Endodermal cell (in vitro differentiated cells): ENCODE measurements around the gene POMT1. TPM values are rescaled to one million over a fixed set of nuclear protein-coding genes. Genes with fewer than 3 reads are reported as not detected.
"Not testable (repeated sequence)": the region's sequence is repeated elsewhere in the genome, so short reads cannot be mapped to it uniquely, and the experiment has no call there.

Experiments used
- DNase-seq: peaks from one replicate; pipeline ENCODE4 v3.0.0-alpha.2; 2017
- H3K27ac ChIP-seq: 2 replicates; pipeline ENCODE4 v1.5.1; 2013; ENCODE audit warnings: mild to moderate bottlenecking, low read depth, low read length, moderate library complexity
- H3K27me3 ChIP-seq: 2 replicates; pipeline ENCODE4 v1.6.1; 2013; ENCODE audit warnings: mild to moderate bottlenecking, low read length, moderate library complexity; ENCODE audit not compliant: insufficient read depth, control insufficient read depth, poor library complexity, severe bottlenecking
- H3K36me3 ChIP-seq: 2 replicates; pipeline ENCODE4 v1.7.0; 2013; ENCODE audit warnings: mild to moderate bottlenecking, low read length, moderate library complexity; ENCODE audit not compliant: control insufficient read depth, insufficient read depth
- H3K4me1 ChIP-seq: one replicate; pipeline ENCODE4 v1.7.0; 2013; ENCODE audit warnings: low read length; ENCODE audit not compliant: control insufficient read depth, insufficient read depth
- H3K4me3 ChIP-seq: 2 replicates; pipeline ENCODE4 v1.5.1; 2013; ENCODE audit warnings: mild to moderate bottlenecking, low read length, moderate library complexity
- H3K9ac ChIP-seq: 2 replicates; pipeline ENCODE4 v1.6.1; 2013; ENCODE audit warnings: mild to moderate bottlenecking, low read length, moderate library complexity; ENCODE audit not compliant: poor library complexity, severe bottlenecking; ENCODE audit errors: extremely low read depth
- H3K9me3 ChIP-seq: 2 replicates; pipeline ENCODE4 v1.6.1; 2013; ENCODE audit warnings: mild to moderate bottlenecking, low read length, moderate library complexity; ENCODE audit not compliant: control insufficient read depth
- H3K27ac Mint-ChIP-seq: 2 replicates; pipeline ENCODE4 v1.8.0; 2020; ENCODE audit warnings: mixed read lengths
- H3K27me3 Mint-ChIP-seq: 2 replicates; pipeline ENCODE4 v1.8.0; 2021; ENCODE audit warnings: mild to moderate bottlenecking, mixed read lengths; ENCODE audit not compliant: insufficient read depth
- H3K36me3 Mint-ChIP-seq: 2 replicates; pipeline ENCODE4 v1.8.0; 2020; ENCODE audit warnings: low read depth, mixed read lengths
- H3K4me1 Mint-ChIP-seq: 2 replicates; pipeline ENCODE4 v1.8.0; 2020; ENCODE audit warnings: mixed read lengths
- H3K4me3 Mint-ChIP-seq: 2 replicates; pipeline ENCODE4 v1.8.0; 2020; ENCODE audit warnings: mild to moderate bottlenecking, moderate library complexity, mixed read lengths
- H3K9me3 Mint-ChIP-seq: 2 replicates; pipeline ENCODE4 v1.8.0; 2020; ENCODE audit warnings: mild to moderate bottlenecking, mixed read lengths
- CTCF ChIP-seq: fragments of 200-600 bp; sonication (generic); conservative IDR thresholded peaks from 2 replicates; pipeline ENCODE4 v1.5.0; 2021; ENCODE audit warnings: antibody characterized with exemption, mild to moderate bottlenecking
- WGBS, 2 experiments: methylation state at CpG; one replicate each; pipeline versions ENCODE4 v1.1.5 to v1.1.7; 2013; ENCODE audit warnings: missing lambda C conversion rate in 2 of 2, mixed read lengths in 1 of 2; ENCODE audit not compliant: insufficient coverage in 1 of 2, insufficient read length in 1 of 2; 5-methylcytosine and 5-hydroxymethylcytosine counted together
- long read RNA-seq, 4 experiments: library from polyadenylated mRNA in 2 of 4; library from RNA in 1 of 4; library from capped mRNA in 1 of 4; stranded (forward) in 3 of 4; unstranded in 1 of 4; transcript quantifications; one replicate each; pipeline ENCODE4 v2.0.0, GENCODE V29; 2020 to 2021; ENCODE audit warnings: inconsistent platforms in 1 of 4
- polyA plus RNA-seq, 2 experiments: library from polyadenylated mRNA; stranded (reverse); fragments of 50-300 nt; gene quantifications; one replicate each; pipeline ENCODE4 v1.2.3, GENCODE V29; 2013
- total RNA-seq, 2 donors: library from RNA; stranded (reverse); fragmentation: NEBNext Ultra II Directional in 1 of 2; extraction: Animal tissue kit (Norgen Biotek cat#: 25700) in 1 of 2; gene quantifications; 2 replicates in 1 of 2; 3 replicates in 1 of 2; pipeline ENCODE4 v1.2.1, GENCODE V29; 2021

The POMT1 gene
- total RNA-seq: 10 to 100 TPM; 42.3 to 53.8 TPM
- 42.0 TPM for polyA plus RNA-seq (2013, experiment 1 of 2)
- polyA plus RNA-seq (2013, experiment 2 of 2): 35.6 TPM
- long read RNA-seq, experiment 1, partial matches to known transcripts: 7 of 9 reads
- long read RNA-seq, experiment 1, other reads (novel, unspliced or antisense): 2 of 9 reads
- long read RNA-seq, experiment 2, transcript POMT1-201 (19 exons, 2,912 nt): minor isoform, 11 of 67 reads
- long read RNA-seq, experiment 2, transcript POMT1-204 (20 exons, 3,038 nt): major isoform, 19 of 67 reads
- long read RNA-seq, experiment 2, partial matches to known transcripts: 7 of 67 reads
- long read RNA-seq, experiment 2, other reads (novel, unspliced or antisense): 28 of 67 reads
- long read RNA-seq, experiment 3, transcript POMT1-205 (18 exons, 2,821 nt): minor isoform, 9 of 202 reads
- long read RNA-seq, experiment 3, transcript POMT1-201 (19 exons, 2,912 nt): major isoform, 59 of 202 reads
- long read RNA-seq, experiment 3, transcript POMT1-204 (20 exons, 3,038 nt): minor isoform, 52 of 202 reads
- long read RNA-seq, experiment 3, partial matches to known transcripts: 11 of 202 reads
- long read RNA-seq, experiment 3, other reads (novel, unspliced or antisense): 67 of 202 reads
- long read RNA-seq, experiment 4, partial matches to known transcripts: 3 of 13 reads
- long read RNA-seq, experiment 4, other reads (novel, unspliced or antisense): 4 of 13 reads

GRCh38 chr9:131502781-131503625 is at the start of gene POMT1:
TSS of gene POMT1 (plus strand) at chr9:131502918. CDS start at chr9:131504219, 1,301 bp downstream.
- Mint-ChIP-seq H3K4me1 (peaks cover 15% of the 10 kb centered on the region), H3K27me3 (no peaks in the 10 kb centered on the region), H3K9me3 (no peaks in the 10 kb centered on the region), H3K27ac (peak within 1 kb of the TSS; percentile 91), H3K36me3 (peaks cover 50% of the 10 kb centered on the region), H3K4me3 (peak within 1 kb of the TSS; percentile 87)
- Histone ChIP-seq H3K4me3 (peak within 1 kb of the TSS; percentile 86), H3K9ac (peak within 1 kb of the TSS; percentile 69), H3K27me3 (no peaks in the 10 kb centered on the region), H3K27ac (peak within 1 kb of the TSS; percentile 77), H3K9me3 (no peaks in the 10 kb centered on the region), H3K4me1 (peaks cover 10% of the 10 kb centered on the region), H3K36me3 (peaks cover 51% of the 10 kb centered on the region)
- no peak for TF ChIP-seq CTCF
- WGBS, 2 experiments: 1 to 3% methylated on average over 43 to 83 of the region's 83 CpGs
- DNase-seq: peak; percentile 96

GRCh38 chr9:131454028-131454427 is 48.7 kb upstream of the POMT1 start:
- Histone ChIP-seq H3K27me3 (no peaks in the 10 kb centered on the region), H3K36me3 (peaks cover 98% of the 10 kb centered on the region), H3K27ac (no peak overlapping the region), H3K9me3 (no peaks in the 10 kb centered on the region), H3K4me1 (no peaks in the 10 kb centered on the region), H3K4me3 (no peak overlapping the region), H3K9ac (no peak overlapping the region)
- no peak for TF ChIP-seq CTCF
- Mint-ChIP-seq H3K9me3 (no peaks in the 10 kb centered on the region), H3K4me1 (no peaks in the 10 kb centered on the region), H3K36me3 (peaks cover 92% of the 10 kb centered on the region), H3K4me3 (no peak overlapping the region), H3K27ac (no peak overlapping the region), H3K27me3 (no peaks in the 10 kb centered on the region)
- no peak for DNase-seq

GRCh38 chr9:131455655-131456054 is 47.1 kb upstream of the POMT1 start:
- peak overlapping the region; percentile 58 for H3K27ac Mint-ChIP-seq
- DNase-seq, H3K9me3 ChIP-seq, H3K27me3 Mint-ChIP-seq, H3K4me1 ChIP-seq, H3K9ac ChIP-seq, H3K9me3 Mint-ChIP-seq, H3K4me3 Mint-ChIP-seq, H3K27ac ChIP-seq, H3K4me1 Mint-ChIP-seq, H3K27me3 ChIP-seq, H3K4me3 ChIP-seq: not testable (repeated sequence)
- peaks cover 98% of the 10 kb centered on the region for H3K36me3 ChIP-seq
- H3K36me3 Mint-ChIP-seq: peaks cover 91% of the 10 kb centered on the region
- 94 to 96% methylated on average over 10 of the region's 10 CpGs for WGBS, 2 experiments
